ENCODE data around the gene GPBP1L1.

DNA sequence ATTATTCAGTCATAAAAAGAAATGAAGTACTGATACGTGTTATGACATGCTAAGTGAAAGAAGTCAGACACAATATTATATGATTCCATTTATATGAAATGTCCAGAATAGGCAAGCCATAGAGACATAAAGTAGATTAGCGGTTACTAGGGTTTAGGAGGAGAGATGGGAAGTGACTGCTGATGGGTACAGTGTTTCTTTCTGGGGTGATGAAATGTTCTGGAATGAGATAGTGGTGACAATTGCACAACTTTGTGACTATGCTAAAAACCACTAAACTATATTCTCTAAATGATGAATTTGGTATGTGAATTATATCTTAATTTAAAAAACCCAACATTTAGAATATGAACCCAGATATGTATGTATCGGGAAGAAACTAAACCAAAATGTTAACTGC, 36.5 kb upstream of the GPBP1L1 start:
- TF ChIP-seq POLR2AphosphoS5 (IDR thresholded peaks at IDR 0.05; ENCODE audit: low read depth, low read length) (no peak), POLR2A (IDR thresholded peaks at IDR 0.05; ENCODE audit: low read depth, low read length) (no peak), SPI1 (IDR thresholded peaks at IDR 0.05; ENCODE audit: low read depth, low read length) (no peak)

Measured in GM12891 (cell line).